SK-N-SH (cell line): ENCODE measurements around the gene CALML3. TPM values are rescaled to one million over a fixed set of nuclear protein-coding genes. Genes with fewer than 3 reads are reported as not detected.

Source experiments
- CTCF ChIA-PET: fragments of 300-600, 350-600 bp; formaldehyde crosslinking; extraction: SDS; loops from one replicate; lab custom pipeline; 2021; lab: Yijun Ruan, JAX
- POLR2A ChIA-PET: fragments of 350-600 bp; sonication (Branson Sonifier 250); formaldehyde crosslinking; extraction: SDS; loops from one replicate; lab custom pipeline; 2020; ENCODE audit warnings: antibody characterized with exemption, inconsistent platforms; lab: Yijun Ruan, JAX
- DNase-seq: peaks from one replicate; pipeline ENCODE4 v3.0.0; 2012
- H2AFZ ChIP-seq: fragments of 200-600 bp; sonication (generic); 2 replicates; pipeline ENCODE4 v1.8.1; 2016; ENCODE audit warnings: antibody characterized with exemption, mild to moderate bottlenecking, low read depth
- H3F3A ChIP-seq: fragments of 200-600 bp; sonication (generic); replicated peaks from 2 replicates; pipeline ENCODE3; 2016; ENCODE audit warnings: antibody characterized with exemption, mild to moderate bottlenecking; ENCODE audit not compliant: insufficient read depth
- H3K27ac ChIP-seq, 2 experiments: fragments of 200-500 bp in 1 of 2; fragments of 200-600 bp in 1 of 2; sonication (Bioruptor generic) in 1 of 2; sonication (generic), shearing (Covaris generic) in 1 of 2; 2 replicates each; pipeline versions ENCODE4 v1.5.1 to v1.6.1; 2014 to 2016; ENCODE audit warnings: low read depth in 2 of 2, inconsistent platforms in 1 of 2, low read length in 1 of 2, mild to moderate bottlenecking in 1 of 2, mixed read lengths in 1 of 2
- H3K27me3 ChIP-seq: fragments of 200-600 bp; sonication (generic), shearing (Covaris generic); 2 replicates; pipeline ENCODE4 v1.6.1; 2016; ENCODE audit warnings: mixed run types; ENCODE audit not compliant: insufficient read depth
- H3K36me3 ChIP-seq, 2 experiments: fragments of 200-500 bp in 1 of 2; fragments of 200-600 bp in 1 of 2; sonication (Bioruptor generic) in 1 of 2; sonication (generic) in 1 of 2; replicated peaks in 1 of 2; 2 replicates each; pipeline versions ENCODE3 to v1.5.1; 2014 to 2016; ENCODE audit warnings: low read length in 1 of 2, mild to moderate bottlenecking in 1 of 2; ENCODE audit not compliant: insufficient read depth in 2 of 2, control insufficient read depth in 1 of 2
- H3K4me1 ChIP-seq, 2 experiments: fragments of 200-500 bp in 1 of 2; fragments of 200-600 bp in 1 of 2; sonication (Bioruptor generic) in 1 of 2; sonication (generic), shearing (Covaris generic) in 1 of 2; 2 replicates each; pipeline versions ENCODE4 v1.5.1 to v1.6.1; 2014 to 2016; ENCODE audit warnings: low read depth in 1 of 2, low read length in 1 of 2, mixed run types in 1 of 2; ENCODE audit not compliant: insufficient read depth in 2 of 2, control insufficient read depth in 1 of 2
- H3K4me2 ChIP-seq: fragments of 200-600 bp; sonication (generic), shearing (Covaris generic); 2 replicates; pipeline ENCODE4 v1.6.1; 2017; ENCODE audit warnings: mixed run types
- H3K4me3 ChIP-seq, 2 experiments: fragments of 200-500 bp in 1 of 2; fragments of 200-600 bp in 1 of 2; sonication (Bioruptor generic) in 1 of 2; sonication (generic), shearing (Covaris generic) in 1 of 2; 2 replicates each; pipeline versions ENCODE4 v1.5.1 to v1.8.1; 2014 to 2016; ENCODE audit warnings: low read depth in 2 of 2, inconsistent platforms in 1 of 2, low read length in 1 of 2, mild to moderate bottlenecking in 1 of 2, mixed read lengths in 1 of 2, moderate library complexity in 1 of 2
- H3K79me2 ChIP-seq: fragments of 200-600 bp; sonication (generic); 2 replicates; pipeline ENCODE4 v1.8.1; 2017; ENCODE audit warnings: mild to moderate bottlenecking; ENCODE audit not compliant: insufficient read depth
- H3K9ac ChIP-seq: fragments of 200-600 bp; sonication (generic); 2 replicates; pipeline ENCODE4 v1.6.1; 2017; ENCODE audit warnings: mixed run types
- H3K9me2 ChIP-seq: fragments of 200-600 bp; sonication (generic); 2 replicates; pipeline ENCODE4 v1.6.1; 2017; ENCODE audit warnings: mixed run types
- H3K9me3 ChIP-seq: fragments of 200-600 bp; sonication (generic); 2 replicates; pipeline ENCODE4 v1.6.1; 2017; ENCODE audit warnings: mixed run types, mild to moderate bottlenecking, moderate library complexity
- H4K20me1 ChIP-seq: fragments of 200-600 bp; sonication (generic); 2 replicates; pipeline ENCODE4 v1.6.1; 2017; ENCODE audit warnings: mild to moderate bottlenecking, mixed run types; ENCODE audit not compliant: insufficient read depth
- CHD2 ChIP-seq: fragments of 150-350 bp; IDR thresholded peaks from 2 replicates; pipeline ENCODE4 v1.6.1; 2018; ENCODE audit warnings: low read length; ENCODE audit not compliant: partially characterized antibody
- ELF1 ChIP-seq: IDR thresholded peaks from 2 replicates; pipeline ENCODE4 v1.4.0; 2012
- EZH2phosphoT487 ChIP-seq: fragments of 200-600 bp; sonication (generic); IDR thresholded peaks from 2 replicates; pipeline ENCODE4 v1.6.1; 2017; ENCODE audit warnings: low read depth, mixed run types, mild to moderate bottlenecking, antibody characterized with exemption, moderate library complexity, borderline replicate concordance
- FOXM1 ChIP-seq: IDR thresholded peaks from 2 replicates; pipeline ENCODE4 v1.4.0; 2012; ENCODE audit warnings: low read depth, mild to moderate bottlenecking
- JUND ChIP-seq: IDR thresholded peaks from 2 replicates; pipeline ENCODE4 v1.4.0; 2012
- MEF2A ChIP-seq: IDR thresholded peaks from 2 replicates; pipeline ENCODE4 v1.4.0; 2012; ENCODE audit warnings: low read depth, borderline replicate concordance
- NFIC ChIP-seq: IDR thresholded peaks from 2 replicates; pipeline ENCODE4 v1.4.0; 2012; ENCODE audit warnings: borderline replicate concordance
- POLR2AphosphoS5 ChIP-seq: IDR thresholded peaks from 2 replicates; pipeline ENCODE4 v1.6.1; 2012; ENCODE audit warnings: low read depth, low read length
- RAD21 ChIP-seq: IDR thresholded peaks from 2 replicates; pipeline ENCODE4 v1.6.1; 2012; ENCODE audit warnings: mild to moderate bottlenecking, low read length
- RCOR1 ChIP-seq: fragments of 150-350 bp; IDR thresholded peaks from 2 replicates; pipeline ENCODE4 v1.6.1; 2017; ENCODE audit warnings: antibody characterized with exemption, low read length
- RFX5 ChIP-seq: IDR thresholded peaks from 2 replicates; pipeline ENCODE4 v1.6.1; 2012; ENCODE audit warnings: mild to moderate bottlenecking, improper control_type of control experiment, low read length
- RXRA ChIP-seq: IDR thresholded peaks from 2 replicates; pipeline ENCODE4 v1.4.0; 2012; ENCODE audit warnings: low read depth, mild to moderate bottlenecking, borderline replicate concordance
- SMC3 ChIP-seq: IDR thresholded peaks from 2 replicates; pipeline ENCODE4 v1.6.1; 2012; ENCODE audit warnings: low read depth, low read length, improper control_type of control experiment
- TAF1 ChIP-seq: IDR thresholded peaks from 2 replicates; pipeline ENCODE4 v1.6.1; 2012; ENCODE audit warnings: low read depth, mild to moderate bottlenecking, low read length, moderate library complexity, borderline replicate concordance
- TEAD4 ChIP-seq: IDR thresholded peaks from 2 replicates; pipeline ENCODE4 v1.4.0; 2012; ENCODE audit warnings: mild to moderate bottlenecking, borderline replicate concordance; ENCODE audit not compliant: insufficient read depth
- YY1 ChIP-seq: IDR thresholded peaks from 2 replicates; pipeline ENCODE4 v1.4.0; 2012; ENCODE audit warnings: low read depth, mild to moderate bottlenecking
- WGBS: methylation state at CpG from one replicate; pipeline ENCODE4 v1.1.6; 2017; ENCODE audit warnings: low lambda C conversion rate; 5-methylcytosine and 5-hydroxymethylcytosine counted together
- polyA plus RNA-seq, 3 experiments: library from polyadenylated mRNA; depleted of rRNA; stranded (reverse); fragments of >200 nt; gene quantifications; 2 replicates each; pipeline ENCODE4 v1.2.3, GENCODE V29; 2012
- TF ChIP-seq, protein P1 (sequence below): fragments of 150-350 bp; IDR thresholded peaks from 2 replicates; pipeline ENCODE4 v1.6.1; 2017; ENCODE audit warnings: antibody characterized with exemption, low read length, low read depth, borderline replicate concordance
- TF ChIP-seq, protein P2 (sequence below): fragments of 150-350 bp; IDR thresholded peaks from 2 replicates; pipeline ENCODE4 v1.6.1; 2016; ENCODE audit warnings: mild to moderate bottlenecking, low read depth, low read length
- TF ChIP-seq, protein P3 (sequence below): IDR thresholded peaks from 2 replicates; pipeline ENCODE4 v1.4.0; 2012; ENCODE audit warnings: low read depth
- TF ChIP-seq, protein P4 (sequence below): IDR thresholded peaks from 2 replicates; pipeline ENCODE4; 2012

The CALML3 gene
- polyA plus RNA-seq, 1 of the 3 experiments (the other 2 are of a cell fraction): not detected

DNA sequence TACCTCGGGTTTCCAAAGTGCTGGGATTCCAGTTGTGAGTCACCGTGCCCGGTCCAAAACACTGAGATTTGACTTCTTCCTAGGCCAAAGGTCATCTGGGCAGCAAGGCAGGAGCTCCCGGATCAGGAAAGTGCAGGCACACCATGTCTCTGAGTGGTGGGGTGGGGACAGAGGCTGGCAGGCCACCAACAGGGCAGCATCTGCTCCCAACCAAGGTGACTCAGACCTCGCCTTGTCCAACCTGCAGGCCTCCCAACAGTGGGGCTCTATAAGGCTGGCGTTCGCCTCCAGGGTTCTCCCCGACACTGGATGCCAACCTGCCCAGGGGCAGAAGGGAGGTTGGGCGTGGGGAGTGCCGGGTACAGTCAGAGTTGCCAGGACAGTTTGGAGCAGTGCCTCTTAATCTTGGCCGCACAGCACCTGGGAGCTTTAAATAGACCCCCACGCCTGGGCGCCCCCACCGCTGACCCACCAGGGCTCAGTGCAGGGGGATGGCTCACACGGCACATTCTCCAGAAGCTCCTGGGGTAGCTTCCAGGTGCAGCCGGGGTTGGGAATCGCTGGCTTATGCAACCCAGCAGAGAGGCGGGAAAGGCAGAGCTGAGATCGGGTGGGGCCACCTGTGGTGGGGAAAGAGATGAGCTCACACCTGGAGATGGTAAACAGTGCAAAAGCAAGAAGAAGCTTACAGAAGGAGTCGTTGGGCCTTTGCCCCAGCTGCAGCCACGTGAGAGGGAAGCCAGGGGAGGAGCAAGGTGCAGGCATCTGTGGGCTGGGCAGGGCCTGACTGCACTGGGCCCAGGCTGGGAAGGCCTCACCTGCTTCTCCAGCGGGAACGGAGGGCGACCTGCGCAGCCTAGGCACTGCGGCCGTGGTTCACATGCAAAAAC lies 36.2 kb upstream of the CALML3 start:
- no peak for TF ChIP-seq TEAD4
- TF ChIP-seq, protein P1, sequence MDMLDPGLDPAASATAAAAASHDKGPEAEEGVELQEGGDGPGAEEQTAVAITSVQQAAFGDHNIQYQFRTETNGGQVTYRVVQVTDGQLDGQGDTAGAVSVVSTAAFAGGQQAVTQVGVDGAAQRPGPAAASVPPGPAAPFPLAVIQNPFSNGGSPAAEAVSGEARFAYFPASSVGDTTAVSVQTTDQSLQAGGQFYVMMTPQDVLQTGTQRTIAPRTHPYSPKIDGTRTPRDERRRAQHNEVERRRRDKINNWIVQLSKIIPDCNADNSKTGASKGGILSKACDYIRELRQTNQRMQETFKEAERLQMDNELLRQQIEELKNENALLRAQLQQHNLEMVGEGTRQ: no peak
- TF ChIP-seq POLR2AphosphoS5: no peak
- TF ChIP-seq FOXM1: no peak
- TF ChIP-seq MEF2A: no peak
- TF ChIP-seq, protein P2, sequence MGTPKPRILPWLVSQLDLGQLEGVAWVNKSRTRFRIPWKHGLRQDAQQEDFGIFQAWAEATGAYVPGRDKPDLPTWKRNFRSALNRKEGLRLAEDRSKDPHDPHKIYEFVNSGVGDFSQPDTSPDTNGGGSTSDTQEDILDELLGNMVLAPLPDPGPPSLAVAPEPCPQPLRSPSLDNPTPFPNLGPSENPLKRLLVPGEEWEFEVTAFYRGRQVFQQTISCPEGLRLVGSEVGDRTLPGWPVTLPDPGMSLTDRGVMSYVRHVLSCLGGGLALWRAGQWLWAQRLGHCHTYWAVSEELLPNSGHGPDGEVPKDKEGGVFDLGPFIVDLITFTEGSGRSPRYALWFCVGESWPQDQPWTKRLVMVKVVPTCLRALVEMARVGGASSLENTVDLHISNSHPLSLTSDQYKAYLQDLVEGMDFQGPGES: no peak
- TF ChIP-seq RAD21: no peak
- TF ChIP-seq CHD2: no peak
- TF ChIP-seq, protein P3, sequence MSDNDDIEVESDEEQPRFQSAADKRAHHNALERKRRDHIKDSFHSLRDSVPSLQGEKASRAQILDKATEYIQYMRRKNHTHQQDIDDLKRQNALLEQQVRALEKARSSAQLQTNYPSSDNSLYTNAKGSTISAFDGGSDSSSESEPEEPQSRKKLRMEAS: no peak
- TF ChIP-seq RCOR1: no peak
- TF ChIP-seq RFX5: no peak
- TF ChIP-seq RXRA: no peak
- TF ChIP-seq EZH2phosphoT487: no peak
- TF ChIP-seq, protein P4, sequence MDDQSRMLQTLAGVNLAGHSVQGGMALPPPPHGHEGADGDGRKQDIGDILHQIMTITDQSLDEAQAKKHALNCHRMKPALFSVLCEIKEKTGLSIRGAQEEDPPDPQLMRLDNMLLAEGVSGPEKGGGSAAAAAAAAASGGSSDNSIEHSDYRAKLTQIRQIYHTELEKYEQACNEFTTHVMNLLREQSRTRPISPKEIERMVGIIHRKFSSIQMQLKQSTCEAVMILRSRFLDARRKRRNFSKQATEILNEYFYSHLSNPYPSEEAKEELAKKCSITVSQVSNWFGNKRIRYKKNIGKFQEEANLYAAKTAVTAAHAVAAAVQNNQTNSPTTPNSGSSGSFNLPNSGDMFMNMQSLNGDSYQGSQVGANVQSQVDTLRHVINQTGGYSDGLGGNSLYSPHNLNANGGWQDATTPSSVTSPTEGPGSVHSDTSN: no peak
- no peak for TF ChIP-seq NFIC
- TF ChIP-seq TAF1: no peak
- TF ChIP-seq SMC3: no peak
- TF ChIP-seq JUND: no peak
- no peak for TF ChIP-seq ELF1
- no peak for TF ChIP-seq YY1
- no peaks in the 10 kb centered on the region for H3F3A ChIP-seq
- no peak overlapping the region for H3K4me2 ChIP-seq
- 84% methylated on average over 14 of the region's 27 CpGs for WGBS
- H3K9me2 ChIP-seq: no peaks in the 10 kb centered on the region
- POLR2A ChIA-PET: no interaction called here
- DNase-seq: no peak
- H4K20me1 ChIP-seq: no peaks in the 10 kb centered on the region
- H3K9me3 ChIP-seq: no peaks in the 10 kb centered on the region
- H3K4me1 ChIP-seq: no peaks in the 10 kb centered on the region
- no peaks in the 10 kb centered on the region for H3K36me3 ChIP-seq
- H2AFZ ChIP-seq: no peak overlapping the region
- no peak overlapping the region for H3K9ac ChIP-seq
- no peaks in the 10 kb centered on the region for H3K79me2 ChIP-seq
- no peaks in the 10 kb centered on the region for H3K27me3 ChIP-seq
- CTCF ChIA-PET: no interaction called here
- H3K27ac ChIP-seq: no peak overlapping the region
- no peak overlapping the region for H3K4me3 ChIP-seq
